Measurements from ENCODE around the gene SACS. TPM values are rescaled to one million over a fixed set of nuclear protein-coding genes. Genes with fewer than 3 reads are reported as not detected.

SACS gene
- total RNA-seq, 1 experiment from 2014 or later, result 53.0 TPM

GRCh38 chr13:23455401-23456185 lies 22.1 kb upstream of the SACS start:
- Histone ChIP-seq H4K8ac (replicated peaks; ENCODE audit: insufficient read length, low read depth, low read length) (no peak overlapping the region), H2BK5ac (ENCODE audit: insufficient read length, low read length) (no peak overlapping the region), H3K14ac (ENCODE audit: insufficient read depth, low read length) (no peak overlapping the region), H4K20me1 (ENCODE audit: control insufficient read depth, insufficient read depth, insufficient read length) (no peaks in the 10 kb centered on the region), H3K4me2 (ENCODE audit: insufficient read depth, insufficient read length, low read length) (no peak overlapping the region), H3K9ac (ENCODE audit: extremely low read depth, insufficient read length, low read length) (no peak overlapping the region), H4K5ac (ENCODE audit: insufficient read length, low read depth, low read length) (no peak overlapping the region), H3K56ac (ENCODE audit: insufficient read length, low read depth, low read length) (no peak overlapping the region), H3K27ac (ENCODE audit: insufficient read length, low read depth, low read length) (no peak overlapping the region), H2AFZ (ENCODE audit: low read length) (no peak overlapping the region), H3K9me3 (ENCODE audit: control insufficient read depth, low read depth, low read length) (no peaks in the 10 kb centered on the region), H3K79me1 (ENCODE audit: insufficient read depth, low read depth, low read length, poor library complexity, severe bottlenecking) (no peaks in the 10 kb centered on the region), H2BK15ac (ENCODE audit: low read depth, low read length) (no peak overlapping the region), H3K27me3 (ENCODE audit: insufficient read depth, low read length) (no peaks in the 10 kb centered on the region), H2AK5ac (ENCODE audit: insufficient read length, low read length) (no peak overlapping the region), H3T11ph (ENCODE audit: low read length) (no peak overlapping the region), H3K23ac (ENCODE audit: insufficient read length, low read depth, low read length) (no peak overlapping the region), H2BK12ac (ENCODE audit: insufficient read length, low read depth, low read length) (no peak overlapping the region), H4K91ac (ENCODE audit: insufficient read length, low read depth, low read length) (no peak overlapping the region), H2BK120ac (ENCODE audit: low read depth, low read length, poor library complexity, severe bottlenecking) (no peak overlapping the region), H3K4ac (ENCODE audit: low read depth, low read length) (no peak overlapping the region), H3K4me1 (ENCODE audit: insufficient read depth, low read length) (peaks cover 7% of the 10 kb centered on the region; the same call in 1 of the 2 replicates), H3K23me2 (ENCODE audit: insufficient read length, low read depth, low read length, poor library complexity, severe bottlenecking) (peaks cover 3% of the 10 kb centered on the region), H2BK20ac (ENCODE audit: low read depth, low read length, poor library complexity, severe bottlenecking) (no peak overlapping the region), H3K79me2 (ENCODE audit: insufficient read depth, low read length) (no peaks in the 10 kb centered on the region), H3K18ac (ENCODE audit: insufficient read length, low read depth, low read length) (no peak overlapping the region)
- peaks cover 25 to 32% of the 10 kb centered on the region in 2 experiments for H3K4me1 Mint-ChIP-seq
- DNase-seq, result no peak
- no peak overlapping the region for H3K27ac Mint-ChIP-seq
- no CpG with 5 or more reads among the region's 7 CpGs for WGBS (ENCODE audit: extremely low coverage, insufficient read length, low lambda C conversion rate)
- H3K9me3 Mint-ChIP-seq, result peaks cover 0 to 4% of the 10 kb centered on the region in 2 experiments; a peak in 3 of 5 replicates
- H3K27me3 Mint-ChIP-seq (ENCODE audit: low read depth), result peaks cover 1% of the 10 kb centered on the region; the same call in 1 of the 2 replicates
- H3K4me3 Mint-ChIP-seq, result no peak overlapping the region
- H3K36me3 Mint-ChIP-seq (ENCODE audit: insufficient read depth in 1 of 3, low read depth in 3 of 3), result no peaks in the 10 kb centered on the region; a peak in 1 of 7 replicates
- TF ChIP-seq CTCF (conservative IDR thresholded peaks at IDR 0.05), result no peak
